Mesendoderm (in vitro differentiated cells): ENCODE measurements around the gene FAM163B.

ENCODE experiments used
- DNase-seq: peaks from one replicate; pipeline ENCODE4 v3.0.0; 2013
- H2AK5ac ChIP-seq: 2 replicates; pipeline ENCODE4 v1.6.1; 2013; ENCODE audit warnings: low read length, inconsistent platforms
- H2BK120ac ChIP-seq: 2 replicates; pipeline ENCODE4 v1.6.1; 2013; ENCODE audit warnings: low read depth, mild to moderate bottlenecking, low read length, moderate library complexity, mixed read lengths
- H2BK15ac ChIP-seq: replicated peaks from 2 replicates; pipeline ENCODE4 v1.6.1; 2013; ENCODE audit warnings: low read depth, mild to moderate bottlenecking, moderate library complexity
- H2BK5ac ChIP-seq: 2 replicates; pipeline ENCODE4 v1.6.1; 2013; ENCODE audit warnings: low read length, inconsistent platforms
- H3K18ac ChIP-seq: 2 replicates; pipeline ENCODE4 v1.6.1; 2013; ENCODE audit warnings: mild to moderate bottlenecking, low read length, mixed read lengths
- H3K23ac ChIP-seq: one replicate; pipeline ENCODE4 v1.6.1; 2013; ENCODE audit warnings: low read length
- H3K27ac ChIP-seq: 2 replicates; pipeline ENCODE4 v1.5.1; 2013; ENCODE audit warnings: low read depth, mild to moderate bottlenecking, inconsistent platforms, low read length, moderate library complexity
- H3K27me3 ChIP-seq: 2 replicates; pipeline ENCODE4 v1.6.1; 2013; ENCODE audit warnings: low read length, control low read depth, mild to moderate bottlenecking, inconsistent platforms; ENCODE audit not compliant: insufficient read depth, poor library complexity
- H3K36me3 ChIP-seq: 2 replicates; pipeline ENCODE4 v1.6.1; 2013; ENCODE audit warnings: low read length, inconsistent platforms; ENCODE audit not compliant: control insufficient read depth, insufficient read depth
- H3K4ac ChIP-seq: one replicate; pipeline ENCODE4 v1.6.1; 2013; ENCODE audit warnings: low read depth, mild to moderate bottlenecking, low read length, moderate library complexity
- H3K4me1 ChIP-seq: 2 replicates; pipeline ENCODE4 v1.6.1; 2013; ENCODE audit warnings: low read depth, low read length, inconsistent platforms; ENCODE audit not compliant: control insufficient read depth
- H3K4me2 ChIP-seq: 2 replicates; pipeline ENCODE4 v1.6.1; 2013; ENCODE audit warnings: low read length
- H3K4me3 ChIP-seq: 2 replicates; pipeline ENCODE4 v1.5.1; 2013; ENCODE audit warnings: mild to moderate bottlenecking, low read length
- H3K56ac ChIP-seq: one replicate; pipeline ENCODE4 v1.6.1; 2013; ENCODE audit warnings: low read length
- H3K79me1 ChIP-seq: 2 replicates; pipeline ENCODE4 v1.6.1; 2013; ENCODE audit warnings: low read length, inconsistent platforms
- H3K79me2 ChIP-seq: 2 replicates; pipeline ENCODE4 v1.6.1; 2013; ENCODE audit warnings: mild to moderate bottlenecking, low read length; ENCODE audit not compliant: control insufficient read depth, insufficient read depth
- H3K9ac ChIP-seq: 2 replicates; pipeline ENCODE4 v1.6.1; 2013; ENCODE audit warnings: low read length, inconsistent platforms
- H4K5ac ChIP-seq: one replicate; pipeline ENCODE4 v1.6.1; 2013; ENCODE audit warnings: low read length
- H4K8ac ChIP-seq: one replicate; pipeline ENCODE4 v1.6.1; 2013; ENCODE audit warnings: low read depth, mild to moderate bottlenecking, control low read depth, low read length, moderate library complexity
- WGBS: extraction: QIAGEN DNeasy Blood & Tissue Kit; methylation state at CpG from one replicate; pipeline ENCODE4 v1.1.7; 2013; ENCODE audit warnings: low lambda C conversion rate, missing lambda C conversion rate; ENCODE audit not compliant: insufficient coverage; ENCODE audit errors: extremely low coverage; 5-methylcytosine and 5-hydroxymethylcytosine counted together

The FAM163B gene

GRCh38 chr9:133593587-133594253 lies 15.5 kb downstream of the FAM163B start:
- H3K4me2 ChIP-seq = no peak overlapping the region
- no CpG with 5 or more reads among the region's 15 CpGs for WGBS
- no peak overlapping the region for H4K8ac ChIP-seq
- H3K4me3 ChIP-seq = no peak overlapping the region
- H2AK5ac ChIP-seq = no peak overlapping the region
- H2BK15ac ChIP-seq = no peak overlapping the region
- no peak overlapping the region for H2BK120ac ChIP-seq
- H3K79me1 ChIP-seq = no peaks in the 10 kb centered on the region
- no peak for DNase-seq
- no peak overlapping the region for H3K9ac ChIP-seq
- no peaks in the 10 kb centered on the region for H3K27me3 ChIP-seq
- no peak overlapping the region for H3K4ac ChIP-seq
- H3K4me1 ChIP-seq = no peaks in the 10 kb centered on the region
- H3K23ac ChIP-seq = no peak overlapping the region
- H2BK5ac ChIP-seq = no peak overlapping the region
- H4K5ac ChIP-seq = no peak overlapping the region
- H3K18ac ChIP-seq = no peak overlapping the region
- no peaks in the 10 kb centered on the region for H3K79me2 ChIP-seq
- H3K56ac ChIP-seq = no peak overlapping the region
- no peaks in the 10 kb centered on the region for H3K36me3 ChIP-seq
- H3K27ac ChIP-seq = no peak overlapping the region

- Histone ChIP-seq H2BK15ac (no peak overlapping the region), H3K56ac (no peak overlapping the region), H4K8ac (no peak overlapping the region), H3K9ac (no peak overlapping the region), H2AK5ac (no peak overlapping the region), H2BK5ac (no peak overlapping the region), H3K18ac (no peak overlapping the region), H3K4me2 (no peak overlapping the region), H4K5ac (no peak overlapping the region), H2BK120ac (no peak overlapping the region), H3K4ac (no peak overlapping the region), H3K36me3 (no peaks in the 10 kb centered on the region), H3K23ac (no peak overlapping the region), H3K4me1 (no peaks in the 10 kb centered on the region), H3K27ac (no peak overlapping the region), H3K79me2 (no peaks in the 10 kb centered on the region), H3K4me3 (no peak overlapping the region), H3K79me1 (no peaks in the 10 kb centered on the region), H3K27me3 (no peaks in the 10 kb centered on the region)
- WGBS = no CpG with 5 or more reads among the region's 17 CpGs
- no peak for DNase-seq
These were observed 16.3 kb downstream of the FAM163B start for GRCh38 chr9:133592731-133593409.

- no peak overlapping the region for H3K4ac ChIP-seq
- H2BK5ac ChIP-seq = no peak overlapping the region
- H4K8ac ChIP-seq = no peak overlapping the region
- H3K36me3 ChIP-seq = no peaks in the 10 kb centered on the region
- no peak overlapping the region for H2AK5ac ChIP-seq
- H3K79me1 ChIP-seq = no peaks in the 10 kb centered on the region
- H3K27me3 ChIP-seq = no peaks in the 10 kb centered on the region
- no peak overlapping the region for H3K4me2 ChIP-seq
- H4K5ac ChIP-seq = no peak overlapping the region
- no peak overlapping the region for H2BK15ac ChIP-seq
- H3K4me1 ChIP-seq = no peaks in the 10 kb centered on the region
- no peak overlapping the region for H3K4me3 ChIP-seq
- H3K56ac ChIP-seq = no peak overlapping the region
- H3K79me2 ChIP-seq = no peaks in the 10 kb centered on the region
- H3K18ac ChIP-seq = no peak overlapping the region
- H2BK120ac ChIP-seq = no peak overlapping the region
- no peak overlapping the region for H3K27ac ChIP-seq
- no peak for DNase-seq
- H3K9ac ChIP-seq = no peak overlapping the region
- WGBS = no CpG with 5 or more reads among the region's 10 CpGs
- no peak overlapping the region for H3K23ac ChIP-seq
These were observed 17.2 kb downstream of the FAM163B start for GRCh38 chr9:133591985-133592384.

- H2BK5ac ChIP-seq = no peak overlapping the region
- H3K9ac ChIP-seq = no peak overlapping the region
- no peak overlapping the region for H3K4ac ChIP-seq
- no peak overlapping the region for H2BK15ac ChIP-seq
- H4K5ac ChIP-seq = no peak overlapping the region
- H3K36me3 ChIP-seq = no peaks in the 10 kb centered on the region
- H3K79me1 ChIP-seq = no peaks in the 10 kb centered on the region
- no peak overlapping the region for H3K4me2 ChIP-seq
- H3K56ac ChIP-seq = no peak overlapping the region
- no peaks in the 10 kb centered on the region for H3K79me2 ChIP-seq
- no peak overlapping the region for H3K23ac ChIP-seq
- H2AK5ac ChIP-seq = no peak overlapping the region
- no peak overlapping the region for H3K18ac ChIP-seq
- DNase-seq = no peak
- no peaks in the 10 kb centered on the region for H3K4me1 ChIP-seq
- H3K27me3 ChIP-seq = no peaks in the 10 kb centered on the region
- H4K8ac ChIP-seq = no peak overlapping the region
- no CpG with 5 or more reads among the region's 17 CpGs for WGBS
- H2BK120ac ChIP-seq = no peak overlapping the region
- no peak overlapping the region for H3K4me3 ChIP-seq
- H3K27ac ChIP-seq = no peak overlapping the region
These were observed 17.9 kb downstream of the FAM163B start for GRCh38 chr9:133591116-133591910.

GRCh38 chr9:133590231-133590855 lies 18.8 kb downstream of the FAM163B start:
- Histone ChIP-seq H3K27ac (no peak overlapping the region), H3K4me3 (no peak overlapping the region), H3K36me3 (no peaks in the 10 kb centered on the region), H3K27me3 (no peaks in the 10 kb centered on the region), H3K4me2 (no peak overlapping the region), H3K23ac (no peak overlapping the region), H3K4me1 (no peaks in the 10 kb centered on the region), H3K4ac (no peak overlapping the region), H2BK5ac (no peak overlapping the region), H3K79me1 (no peaks in the 10 kb centered on the region), H4K8ac (no peak overlapping the region), H3K9ac (no peak overlapping the region), H4K5ac (no peak overlapping the region), H3K56ac (no peak overlapping the region), H2AK5ac (no peak overlapping the region), H3K79me2 (no peaks in the 10 kb centered on the region), H2BK120ac (no peak overlapping the region), H2BK15ac (no peak overlapping the region), H3K18ac (no peak overlapping the region)
- DNase-seq = no peak
- WGBS = no CpG with 5 or more reads among the region's 20 CpGs
